GM19328 (cell line): ENCODE measurements around the gene CAV3.

Experiments
- ATAC-seq: cut with Tn5 transposase; IDR thresholded peaks from one replicate; pipeline ENCODE4 v1.9.1; 2021; ENCODE audit warnings: mild to moderate bottlenecking, moderate library complexity; ENCODE audit not compliant: unreplicated experiment

Gene CAV3

GRCh38 chr3:8734137-8734878 is 706 bp downstream of the CAV3 start:
- no peak for ATAC-seq

- ATAC-seq = no peak
Measured at GRCh38 chr3:8734908-8735307, 1.3 kb downstream of the CAV3 start.

GRCh38 chr3:8736436-8736835 is 2.8 kb downstream of the CAV3 start:
- no peak for ATAC-seq

GRCh38 chr3:8737301-8737700 is 3.7 kb downstream of the CAV3 start:
- ATAC-seq = no peak

GRCh38 chr3:8737823-8738222 is 4.2 kb downstream of the CAV3 start:
- no peak for ATAC-seq

- ATAC-seq = no peak
Measured at GRCh38 chr3:8738639-8739038, 5.0 kb downstream of the CAV3 start.

GRCh38 chr3:8739757-8740504 is 6.3 kb downstream of the CAV3 start:
- ATAC-seq = no peak

GRCh38 chr3:8741581-8742261 is 8.1 kb downstream of the CAV3 start:
- ATAC-seq = no peak

- ATAC-seq = no peak
Measured at GRCh38 chr3:8743021-8743601, 9.5 kb downstream of the CAV3 start.

- no peak for ATAC-seq
Measured at GRCh38 chr3:8743911-8744310, 10.3 kb downstream of the CAV3 start.

GRCh38 chr3:8745619-8746370 is 12.2 kb downstream of the CAV3 start:
- ATAC-seq = no peak

- ATAC-seq = no peak
Measured at GRCh38 chr3:8746780-8747345, 13.3 kb downstream of the CAV3 start.

GRCh38 chr3:8749316-8749715 is 15.7 kb downstream of the CAV3 start:
- no peak for ATAC-seq

- ATAC-seq = no peak
Measured at GRCh38 chr3:8752832-8753231, 19.2 kb downstream of the CAV3 start.

- no peak for ATAC-seq
Measured at GRCh38 chr3:8755097-8755496, 21.5 kb downstream of the CAV3 start.

GRCh38 chr3:8755564-8756237 is 22.1 kb downstream of the CAV3 start:
- no peak for ATAC-seq

- no peak for ATAC-seq
Measured at GRCh38 chr3:8756671-8757070, 23.1 kb downstream of the CAV3 start.

- no peak for ATAC-seq
Measured at GRCh38 chr3:8757551-8758518, 24.2 kb downstream of the CAV3 start.
